Upper lobe of left lung (tissue), 4 donors: ENCODE measurements around the gene KBTBD12.

Source experiments
- CTCF ChIP-seq, 6 experiments: fragments of 450-650 bp in 4 of 6; fragments of 200-600 bp in 2 of 6; sonication (generic) in 2 of 6; IDR thresholded peaks; one replicate each; pipeline ENCODE4 v1.5.1; 2016 to 2019; ENCODE audit warnings: antibody characterized with exemption in 6 of 6
- EP300 ChIP-seq, 4 donors: sonication (generic); formaldehyde crosslinking; IDR thresholded peaks; one replicate each; pipeline ENCODE4 v1.5.1; 2017; ENCODE audit warnings: antibody characterized with exemption in 4 of 4, control low read depth in 2 of 4
- POLR2A ChIP-seq, 4 donors: fragments of 450-650 bp; IDR thresholded peaks; one replicate each; pipeline ENCODE4 v1.5.1; 2016 to 2017; ENCODE audit warnings: antibody characterized with exemption in 4 of 4, mild to moderate bottlenecking in 2 of 4
- POLR2AphosphoS5 ChIP-seq, 2 donors: sonication (generic); formaldehyde crosslinking; IDR thresholded peaks; one replicate each; pipeline ENCODE4 v1.5.1; 2017; ENCODE audit warnings: antibody characterized with exemption in 2 of 2

GRCh38 chr3:127994011-127994410, 79.0 kb downstream of the KBTBD12 start:
- TF ChIP-seq CTCF (IDR thresholded peaks at IDR 0.05), result no peak
- no peak for TF ChIP-seq POLR2AphosphoS5 (IDR thresholded peaks at IDR 0.05)
- TF ChIP-seq POLR2A (IDR thresholded peaks at IDR 0.05), result no peak
- no peak for TF ChIP-seq EP300 (IDR thresholded peaks at IDR 0.05)
